ENCODE results near the gene ZNF730. TPM values are rescaled to one million over a fixed set of nuclear protein-coding genes. Genes with fewer than 3 reads are reported as not detected.
"Not testable (repeated sequence)": the region's sequence is repeated elsewhere in the genome, so short reads cannot be mapped to it uniquely, and the experiment has no call there.

Gene ZNF730
- total RNA-seq, 2 donors from 2014 or later: not detected

- H3K4me3 ChIP-seq: no peak overlapping the region
Measured at GRCh38 chr19:23095418-23095817, 21.4 kb upstream of the ZNF730 start.

GRCh38 chr19:23098286-23098685 lies 18.5 kb upstream of the ZNF730 start:
- Histone ChIP-seq H3K4me1 (no peaks in the 10 kb centered on the region), H3K27me3 (no peaks in the 10 kb centered on the region), H3K9me3 (no peaks in the 10 kb centered on the region), H3K4me3 (no peak overlapping the region), H3K36me3 (no peaks in the 10 kb centered on the region), H3K27ac (no peak overlapping the region)
- no peak for TF ChIP-seq CTCF (IDR thresholded peaks at IDR 0.05)
- no peak for DNase-seq (ENCODE audit: low spot score)

More at GRCh38 chr19:23095418-23095817, 21.4 kb upstream of the ZNF730 start:
- no peaks in the 10 kb centered on the region for H3K9me3 ChIP-seq
- no peaks in the 10 kb centered on the region for H3K4me1 ChIP-seq
- H3K27ac ChIP-seq: no peak overlapping the region
- H3K27me3 ChIP-seq: no peaks in the 10 kb centered on the region
- no peak for DNase-seq (ENCODE audit: low spot score)
- no peak for TF ChIP-seq CTCF (IDR thresholded peaks at IDR 0.05)
- H3K36me3 ChIP-seq: no peaks in the 10 kb centered on the region

- H3K4me3 ChIP-seq: no peak overlapping the region
- H3K27me3 ChIP-seq: no peaks in the 10 kb centered on the region
- H3K4me1 ChIP-seq: no peaks in the 10 kb centered on the region
- no peak for TF ChIP-seq CTCF (IDR thresholded peaks at IDR 0.05)
- H3K9me3 ChIP-seq: no peaks in the 10 kb centered on the region
- DNase-seq (ENCODE audit: low spot score): no peak
- H3K27ac ChIP-seq: no peak overlapping the region
- H3K36me3 ChIP-seq: no peaks in the 10 kb centered on the region
Measured at GRCh38 chr19:23098988-23099387, 17.8 kb upstream of the ZNF730 start.

GRCh38 chr19:23099966-23100365 lies 16.9 kb upstream of the ZNF730 start:
- Histone ChIP-seq H3K9me3 (no peaks in the 10 kb centered on the region), H3K4me1 (no peaks in the 10 kb centered on the region), H3K36me3 (no peaks in the 10 kb centered on the region), H3K27me3 (no peaks in the 10 kb centered on the region), H3K4me3 (no peak overlapping the region), H3K27ac (no peak overlapping the region)
- no peak for DNase-seq (ENCODE audit: low spot score)
- TF ChIP-seq CTCF (IDR thresholded peaks at IDR 0.05): no peak

- Histone ChIP-seq H3K4me1 (no peaks in the 10 kb centered on the region), H3K27me3 (no peaks in the 10 kb centered on the region), H3K9me3 (no peaks in the 10 kb centered on the region), H3K36me3 (no peaks in the 10 kb centered on the region), H3K4me3 (no peak overlapping the region), H3K27ac (no peak overlapping the region)
- no peak for TF ChIP-seq CTCF (IDR thresholded peaks at IDR 0.05)
- no peak for DNase-seq (ENCODE audit: low spot score)
Measured at GRCh38 chr19:23101241-23101640, 15.6 kb upstream of the ZNF730 start.

GRCh38 chr19:23118400-23118799 lies 1.6 kb downstream of the ZNF730 start:
- peaks cover 0 to 3% of the 10 kb centered on the region in 2 donors for H3K27me3 ChIP-seq
- no peak overlapping the region for H3K27ac ChIP-seq
- no peaks in the 10 kb centered on the region for H3K36me3 ChIP-seq
- no peak for DNase-seq (ENCODE audit: low spot score)
- no peak overlapping the region for H3K4me3 ChIP-seq
- peaks cover 0 to 8% of the 10 kb centered on the region in 2 donors for H3K4me1 ChIP-seq
- no peaks in the 10 kb centered on the region for H3K9me3 ChIP-seq
- TF ChIP-seq CTCF (IDR thresholded peaks at IDR 0.05): no peak

- H3K36me3 ChIP-seq; H3K9me3 ChIP-seq; DNase-seq (ENCODE audit: low spot score); H3K27me3 ChIP-seq; H3K4me1 ChIP-seq; H3K4me3 ChIP-seq; H3K27ac ChIP-seq: not testable (repeated sequence)
Measured at GRCh38 chr19:23134211-23134610, 17.4 kb downstream of the ZNF730 start.
